NB4 (cell line): ENCODE measurements around the gene MAGI2.

Source experiments
- DNase-seq: peaks from one replicate; pipeline ENCODE4 v3.0.0; 2010; ENCODE audit warnings: low read depth
- H3K4me3 ChIP-seq: one replicate; pipeline ENCODE4 v1.5.1; 2011; ENCODE audit warnings: mild to moderate bottlenecking, low read depth, low read length, moderate library complexity
- MYC ChIP-seq: IDR thresholded peaks from 2 replicates; pipeline ENCODE4 v1.6.1; 2011; ENCODE audit warnings: low read depth, low read length
- POLR2A ChIP-seq: IDR thresholded peaks from 2 replicates; pipeline ENCODE4 v1.6.1; 2011; ENCODE audit warnings: mild to moderate bottlenecking; ENCODE audit not compliant: insufficient read length; ENCODE audit errors: extremely low read depth
- TF ChIP-seq, protein P1 (sequence below): IDR thresholded peaks from 2 replicates; pipeline ENCODE4 v1.6.1; 2011; ENCODE audit warnings: low read depth, low read length
- TF ChIP-seq, protein P2 (sequence below): IDR thresholded peaks from one replicate; pipeline ENCODE4 v1.5.1; 2012; ENCODE audit warnings: low read depth, low read length

The MAGI2 gene

DNA sequence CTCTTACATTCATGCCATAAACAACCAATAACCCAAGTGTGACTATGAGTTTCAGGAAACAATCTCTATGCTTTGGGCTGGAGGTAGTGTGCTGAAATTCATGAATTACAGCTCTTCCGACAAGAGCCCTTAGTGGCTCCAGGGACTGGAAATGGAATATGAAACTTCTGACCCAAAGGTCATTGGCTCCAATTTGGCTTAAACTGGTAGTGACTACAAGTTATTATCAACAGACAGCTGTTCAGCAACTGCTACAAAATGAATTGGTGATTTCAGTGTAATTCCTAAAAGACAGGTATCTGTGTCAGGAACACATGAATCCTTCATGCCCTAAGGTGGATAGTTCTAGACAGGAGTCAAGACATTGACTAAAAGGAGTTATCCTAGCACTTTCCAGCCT is 909.5 kb downstream of the MAGI2 start:
- TF ChIP-seq MYC (no peak), POLR2A (no peak)
- TF ChIP-seq, protein P1, sequence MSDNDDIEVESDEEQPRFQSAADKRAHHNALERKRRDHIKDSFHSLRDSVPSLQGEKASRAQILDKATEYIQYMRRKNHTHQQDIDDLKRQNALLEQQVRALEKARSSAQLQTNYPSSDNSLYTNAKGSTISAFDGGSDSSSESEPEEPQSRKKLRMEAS, result no peak
- TF ChIP-seq, protein P2, sequence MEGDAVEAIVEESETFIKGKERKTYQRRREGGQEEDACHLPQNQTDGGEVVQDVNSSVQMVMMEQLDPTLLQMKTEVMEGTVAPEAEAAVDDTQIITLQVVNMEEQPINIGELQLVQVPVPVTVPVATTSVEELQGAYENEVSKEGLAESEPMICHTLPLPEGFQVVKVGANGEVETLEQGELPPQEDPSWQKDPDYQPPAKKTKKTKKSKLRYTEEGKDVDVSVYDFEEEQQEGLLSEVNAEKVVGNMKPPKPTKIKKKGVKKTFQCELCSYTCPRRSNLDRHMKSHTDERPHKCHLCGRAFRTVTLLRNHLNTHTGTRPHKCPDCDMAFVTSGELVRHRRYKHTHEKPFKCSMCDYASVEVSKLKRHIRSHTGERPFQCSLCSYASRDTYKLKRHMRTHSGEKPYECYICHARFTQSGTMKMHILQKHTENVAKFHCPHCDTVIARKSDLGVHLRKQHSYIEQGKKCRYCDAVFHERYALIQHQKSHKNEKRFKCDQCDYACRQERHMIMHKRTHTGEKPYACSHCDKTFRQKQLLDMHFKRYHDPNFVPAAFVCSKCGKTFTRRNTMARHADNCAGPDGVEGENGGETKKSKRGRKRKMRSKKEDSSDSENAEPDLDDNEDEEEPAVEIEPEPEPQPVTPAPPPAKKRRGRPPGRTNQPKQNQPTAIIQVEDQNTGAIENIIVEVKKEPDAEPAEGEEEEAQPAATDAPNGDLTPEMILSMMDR, result no peak
- H3K4me3 ChIP-seq, result no peak overlapping the region
- DNase-seq, result no peak

DNA sequence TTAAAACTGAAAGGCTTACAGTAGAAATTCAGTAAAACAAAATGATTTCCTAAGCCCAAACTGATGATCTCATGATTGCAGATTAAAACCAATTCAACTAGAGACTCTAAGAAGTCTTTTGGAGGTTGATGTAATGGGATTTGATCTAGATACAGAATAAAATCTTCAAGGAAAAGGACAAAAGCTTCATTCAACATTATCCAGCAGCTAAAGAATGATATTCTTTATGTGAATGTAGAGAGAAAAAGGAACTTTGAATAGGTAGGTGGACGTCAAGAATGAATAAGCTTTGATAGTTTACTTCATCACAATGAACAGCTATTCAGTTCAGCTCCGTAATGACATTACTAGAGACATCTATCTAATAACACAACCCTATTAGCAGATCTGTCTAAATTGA is 910.5 kb downstream of the MAGI2 start:
- no peak for DNase-seq
- TF ChIP-seq, protein P1, result no peak
- TF ChIP-seq MYC, result no peak
- TF ChIP-seq, protein P2, result no peak
- no peak for TF ChIP-seq POLR2A
- H3K4me3 ChIP-seq, result no peak overlapping the region

DNA sequence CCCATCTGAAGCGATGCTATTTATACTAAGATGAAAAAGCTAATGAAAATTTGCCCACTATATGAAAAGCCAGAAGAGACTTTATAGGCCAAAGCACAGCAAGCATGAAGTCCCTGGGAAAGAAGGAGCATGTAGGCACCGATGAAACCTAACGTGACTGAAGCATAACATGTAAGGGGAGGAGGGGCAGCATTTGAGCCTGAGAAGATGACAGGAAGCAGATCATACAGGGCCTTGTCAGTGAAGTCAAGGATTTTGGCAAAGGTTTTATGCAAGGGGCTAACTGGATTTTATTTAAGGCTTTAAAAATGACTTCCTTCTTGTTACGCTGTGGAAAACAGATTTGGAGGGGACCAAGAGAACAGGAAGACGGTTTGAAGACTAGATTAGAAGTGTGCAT is 910.9 kb downstream of the MAGI2 start:
- H3K4me3 ChIP-seq, result no peak overlapping the region
- no peak for DNase-seq
- TF ChIP-seq, protein P1, result no peak
- TF ChIP-seq, protein P2, result no peak
- TF ChIP-seq POLR2A (no peak), MYC (no peak)

DNA sequence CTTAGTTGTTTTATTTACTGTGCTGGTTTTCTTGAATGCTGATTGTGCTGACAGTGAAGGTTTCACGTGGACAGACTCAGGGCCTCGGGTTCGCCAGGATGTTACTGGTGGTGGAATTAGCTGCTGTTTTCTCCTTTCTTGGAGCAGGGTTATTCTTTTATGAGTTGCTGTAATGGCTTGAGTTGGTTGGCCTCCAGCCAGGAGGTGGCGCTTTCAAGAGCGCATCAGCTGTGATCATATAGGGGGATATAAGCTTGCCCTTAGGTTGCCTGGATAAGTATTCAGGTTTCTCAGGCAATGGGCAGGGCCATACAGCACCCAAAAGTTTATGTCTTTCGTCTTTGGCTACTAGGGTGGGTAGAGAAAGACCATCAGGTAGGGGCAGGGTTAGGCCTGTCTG is 913.6 kb downstream of the MAGI2 start:
- DNase-seq, result no peak
- TF ChIP-seq, protein P2, result peak; percentile 15
- no peak for TF ChIP-seq POLR2A
- H3K4me3 ChIP-seq, result no peak overlapping the region

DNA sequence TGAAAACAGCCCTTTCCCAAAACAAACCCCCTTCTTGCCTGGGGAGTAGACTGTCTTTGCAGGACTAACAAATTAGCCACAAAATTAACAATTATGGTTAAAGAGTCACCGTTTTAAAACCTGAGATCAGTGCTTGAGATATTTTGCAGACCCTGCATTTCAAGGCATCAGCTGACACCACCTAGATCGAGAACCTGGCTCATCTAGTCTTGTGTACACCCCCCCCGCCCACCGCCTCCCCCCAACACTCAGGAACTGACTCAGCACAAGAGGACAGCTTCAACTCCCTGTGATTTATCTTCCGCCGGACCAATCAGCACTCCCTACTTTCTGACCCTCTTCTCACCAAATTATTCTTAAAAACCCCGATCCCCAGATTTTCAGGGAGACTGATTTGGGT is 917.8 kb downstream of the MAGI2 start:
- H3K4me3 ChIP-seq, result no peak overlapping the region
- DNase-seq, result no peak
- TF ChIP-seq, protein P2, result no peak
- no peak for TF ChIP-seq MYC
- TF ChIP-seq, protein P1, result no peak
- no peak for TF ChIP-seq POLR2A

DNA sequence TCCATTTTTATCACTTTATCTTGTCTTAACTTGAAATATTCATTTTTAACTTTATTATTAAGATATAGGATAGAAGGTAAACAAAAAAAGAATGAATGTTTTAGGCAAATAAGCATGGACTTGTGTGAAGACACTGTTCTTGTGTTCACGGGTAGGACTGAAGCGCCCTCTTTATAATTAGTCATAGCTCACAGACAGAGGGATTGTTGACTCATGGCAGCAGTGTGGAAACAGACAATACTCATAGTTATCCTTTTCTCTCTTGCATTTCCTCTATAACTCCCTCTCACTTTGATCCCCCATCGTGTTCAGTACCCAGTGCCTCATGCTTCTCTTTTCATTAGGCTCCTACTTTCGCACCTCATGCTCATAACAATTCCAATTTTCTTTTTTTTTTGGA is 923.1 kb downstream of the MAGI2 start:
- no peak overlapping the region for H3K4me3 ChIP-seq
- peak; percentile 9 for DNase-seq
- TF ChIP-seq, protein P1, result no peak
- TF ChIP-seq, protein P2, result no peak
